Common myeloid progenitor, CD34-positive (primary cell): ENCODE data around the gene REXO1.
"Not testable (repeated sequence)": the region's sequence is repeated elsewhere in the genome, so short reads cannot be mapped to it uniquely, and the experiment has no call there.

Experiments
- CTCF ChIA-PET: fragments of 350-600 bp; sonication (Branson Sonifier 250); formaldehyde crosslinking; loops from one replicate; lab custom pipeline; 2021; ENCODE audit warnings: antibody characterized with exemption; lab: Charles Lee
- POLR2A ChIA-PET: fragments of 350-600 bp; sonication (Branson Sonifier 250); formaldehyde crosslinking; loops from one replicate; lab custom pipeline; 2021; ENCODE audit warnings: antibody characterized with exemption; lab: Charles Lee
- DNase-seq, 3 donors: peaks; one replicate each; pipeline versions ENCODE4 v3.0.0 to v3.0.0-alpha.2; 2013
- H3K27ac ChIP-seq, 2 experiments: 1 replicate in 1 of 2; 2 replicates in 1 of 2; pipeline ENCODE4 v1.7.0; 2013; ENCODE audit warnings: inconsistent platforms in 2 of 2, low read length in 2 of 2, mild to moderate bottlenecking in 2 of 2, low read depth in 1 of 2, moderate library complexity in 1 of 2; ENCODE audit not compliant: severe bottlenecking in 2 of 2, insufficient read depth in 1 of 2, poor library complexity in 1 of 2
- H3K27me3 ChIP-seq, 5 experiments: replicated peaks in 2 of 5; 1 replicate in 3 of 5; 2 replicates in 2 of 5; pipeline versions ENCODE4 v1.6.1 to v1.7.0; 2013; ENCODE audit warnings: low read length in 4 of 5, mild to moderate bottlenecking in 2 of 5, moderate library complexity in 2 of 5, inconsistent platforms in 1 of 5; ENCODE audit not compliant: insufficient read depth in 5 of 5, control insufficient read depth in 4 of 5
- H3K36me3 ChIP-seq, 4 experiments: 1 replicate in 2 of 4; 2 replicates in 2 of 4; pipeline versions ENCODE4 v1.6.1 to v1.7.0; 2013; ENCODE audit warnings: low read length in 3 of 4, control low read depth in 1 of 4, mild to moderate bottlenecking in 1 of 4; ENCODE audit not compliant: control insufficient read depth in 4 of 4, insufficient read depth in 4 of 4
- H3K4me1 ChIP-seq, 4 experiments: 1 replicate in 3 of 4; 2 replicates in 1 of 4; pipeline versions ENCODE4 v1.6.1 to v1.7.1; 2013; ENCODE audit warnings: low read length in 3 of 4, mild to moderate bottlenecking in 3 of 4, control low read depth in 1 of 4, inconsistent platforms in 1 of 4, moderate library complexity in 1 of 4; ENCODE audit not compliant: control insufficient read depth in 4 of 4, insufficient read depth in 4 of 4; ENCODE audit errors: control extremely low read depth in 1 of 4
- H3K4me3 ChIP-seq, 7 experiments: 1 replicate in 4 of 7; 2 replicates in 3 of 7; pipeline versions ENCODE4 v1.5.1 to v1.7.0; 2013; ENCODE audit warnings: mild to moderate bottlenecking in 7 of 7, low read length in 6 of 7, moderate library complexity in 6 of 7, inconsistent platforms in 2 of 7, low read depth in 2 of 7, control low read depth in 1 of 7; ENCODE audit not compliant: insufficient read depth in 4 of 7, control insufficient read depth in 1 of 7; ENCODE audit errors: extremely low read depth in 1 of 7
- H3K9me3 ChIP-seq, 5 experiments: 1 replicate in 4 of 5; 2 replicates in 1 of 5; pipeline versions ENCODE4 v1.6.1 to v1.7.1; 2013; ENCODE audit warnings: low read length in 4 of 5, mild to moderate bottlenecking in 2 of 5, inconsistent platforms in 1 of 5, low read depth in 1 of 5, moderate library complexity in 1 of 5; ENCODE audit not compliant: control insufficient read depth in 4 of 5, insufficient read depth in 2 of 5; ENCODE audit errors: control extremely low read depth in 1 of 5
- WGBS: methylation state at CpG from one replicate; pipeline ENCODE4 v1.1.5; 2013; ENCODE audit not compliant: insufficient coverage; 5-methylcytosine and 5-hydroxymethylcytosine counted together

The REXO1 gene

GRCh38 chr19:1804858-1805257, 43.4 kb downstream of the REXO1 start:
- Histone ChIP-seq H3K9me3 (no peaks in the 10 kb centered on the region), H3K27ac (no peak overlapping the region), H3K27me3 (no peaks in the 10 kb centered on the region), H3K4me3 (no peak overlapping the region), H3K36me3 (peaks cover 0 to 8% (median 2%) of the 10 kb centered on the region in 4 experiments), H3K4me1 (no peaks in the 10 kb centered on the region)
- WGBS, result 100% methylated on average over 1 of the region's 6 CpGs
- ChIA-PET POLR2A (no interaction called here), CTCF (interaction anchor here (1.0 to 3.5 kb wide), 3 partner anchors 10 to 131 kb away, joined by 3 to 16 read pairs (median 3); no protein-coding TSS in a partner anchor)
- no peak for DNase-seq

DNA sequence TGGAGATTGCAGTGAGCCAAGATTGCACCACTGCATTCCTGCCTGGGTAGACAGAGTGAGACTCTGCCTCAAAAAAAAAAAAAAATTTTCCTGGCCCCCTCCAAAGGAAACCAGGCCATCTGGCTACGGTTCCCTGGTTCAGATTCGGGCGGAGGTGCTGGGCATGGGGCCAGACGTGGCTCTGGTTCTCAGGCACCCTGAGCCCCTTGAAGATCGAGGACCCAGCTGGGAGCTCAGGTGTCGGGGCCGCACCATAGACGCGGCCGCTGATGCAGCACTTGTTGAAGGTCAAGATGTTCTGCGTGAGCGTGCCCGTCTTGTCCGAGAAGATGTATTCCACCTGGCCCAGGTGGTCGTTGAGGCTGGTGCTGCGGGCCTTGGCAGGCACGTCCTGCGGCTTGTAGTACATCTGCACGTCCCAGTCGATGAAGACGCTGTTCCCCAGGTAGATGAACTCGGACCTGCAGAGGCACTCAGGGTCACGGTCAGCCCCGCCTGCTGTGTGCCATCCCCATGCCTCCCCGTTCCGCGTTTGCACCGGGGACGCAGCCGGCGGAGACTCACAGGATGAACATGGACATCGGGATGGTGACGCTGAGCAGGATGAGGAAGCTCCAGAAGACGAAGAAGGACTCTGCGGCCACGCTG, 48.5 kb downstream of the REXO1 start:
- H3K36me3 ChIP-seq, result peaks cover 0 to 10% (median 1%) of the 10 kb centered on the region in 4 experiments
- CTCF ChIA-PET, result interaction anchor here (1.3 kb wide), 1 partner anchor 9 kb away, joined by 3 read pairs; no protein-coding TSS in a partner anchor
- POLR2A ChIA-PET, result interaction anchor here (0.6 kb wide), 1 partner anchor 256 kb away, joined by 3 read pairs; no protein-coding TSS in a partner anchor
- no peak for DNase-seq
- no peaks in the 10 kb centered on the region for H3K9me3 ChIP-seq
- H3K27me3 ChIP-seq, result peaks cover 0 to 16% (median 2%) of the 10 kb centered on the region in 5 experiments
- WGBS, result 96% methylated on average over 36 of the region's 36 CpGs
- no peak overlapping the region for H3K27ac ChIP-seq
- H3K4me1 ChIP-seq, result peaks cover 0 to 9% (median 7%) of the 10 kb centered on the region in 4 experiments
- no peak overlapping the region for H3K4me3 ChIP-seq

DNA sequence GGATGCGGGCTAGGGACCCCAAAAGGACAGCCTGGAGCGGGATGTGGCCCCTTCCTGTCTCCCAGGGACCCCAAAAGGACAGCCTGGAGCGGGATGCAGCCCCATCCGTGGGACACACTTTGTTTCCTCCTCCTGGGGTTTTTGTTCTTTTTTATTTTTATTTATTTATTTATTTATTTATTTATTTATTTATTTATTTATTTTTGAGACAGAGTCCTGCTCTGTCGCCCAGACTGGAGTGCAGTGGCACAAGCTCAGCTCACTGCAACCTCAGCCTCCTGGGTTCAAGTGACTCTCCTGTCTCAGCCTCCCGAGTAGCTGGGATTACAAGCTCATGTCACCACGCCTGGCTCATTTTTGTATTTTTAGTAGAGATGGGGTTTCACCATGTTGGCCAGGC, 51.0 kb downstream of the REXO1 start:
- H3K27me3 ChIP-seq, result peaks cover 0 to 16% (median 2%) of the 10 kb centered on the region in 5 experiments
- CTCF ChIA-PET, result interaction anchor here (1.1 to 7.4 kb wide), 7 partner anchors 9 to 184 kb away, joined by 3 to 63 read pairs (median 14); no protein-coding TSS in a partner anchor
- H3K27ac ChIP-seq, DNase-seq, H3K36me3 ChIP-seq, H3K9me3 ChIP-seq, H3K4me3 ChIP-seq, POLR2A ChIA-PET, H3K4me1 ChIP-seq: not testable (repeated sequence)
- WGBS, result 100% methylated on average over 3 of the region's 7 CpGs

- H3K36me3 ChIP-seq, result peaks cover 0 to 7% (median 0%) of the 10 kb centered on the region in 4 experiments
- 66% methylated on average over 51 of the region's 52 CpGs for whole genome bisulfite sequencing
- peaks cover 0 to 9% (median 8%) of the 10 kb centered on the region in 4 experiments for H3K4me1 ChIP-seq
- no peak for DNase-seq
- peaks cover 0 to 16% (median 2%) of the 10 kb centered on the region in 5 experiments for H3K27me3 ChIP-seq
- no peak overlapping the region for H3K27ac ChIP-seq
- POLR2A ChIA-PET, result no interaction called here
- H3K9me3 ChIP-seq, result no peaks in the 10 kb centered on the region
- CTCF ChIA-PET, result interaction anchor here (1.2 to 7.4 kb wide), 9 partner anchors 9 to 183 kb away, joined by 3 to 63 read pairs (median 9); no protein-coding TSS in a partner anchor
- peak overlapping the region in 3 of 7 experiments; percentile 50 to 66 (median 63) for H3K4me3 ChIP-seq
These were observed 51.7 kb downstream of the REXO1 start for GRCh38 chr19:1796395-1797142.

GRCh38 chr19:1794424-1795172, 53.7 kb downstream of the REXO1 start:
- peaks cover 0 to 24% (median 2%) of the 10 kb centered on the region in 5 experiments for H3K27me3 ChIP-seq
- WGBS, result 90% methylated on average over 14 of the region's 20 CpGs
- peaks cover 0 to under 1% (median 0%) of the 10 kb centered on the region in 4 experiments for H3K36me3 ChIP-seq
- H3K27ac ChIP-seq, result no peak overlapping the region
- H3K4me3 ChIP-seq, result no peak overlapping the region
- H3K4me1 ChIP-seq, result peaks cover 0 to 11% (median 8%) of the 10 kb centered on the region in 4 experiments
- DNase-seq, result no peak
- ChIA-PET CTCF (interaction anchor here (1.0 to 7.4 kb wide), 11 partner anchors 11 to 188 kb away, joined by 3 to 63 read pairs (median 8); no protein-coding TSS in a partner anchor), POLR2A (interaction anchor here (0.7 kb wide), 1 partner anchor 176 kb away, joined by 3 read pairs; no protein-coding TSS in a partner anchor)
- H3K9me3 ChIP-seq, result peaks cover 0 to 5% (median 0%) of the 10 kb centered on the region in 5 experiments

DNA sequence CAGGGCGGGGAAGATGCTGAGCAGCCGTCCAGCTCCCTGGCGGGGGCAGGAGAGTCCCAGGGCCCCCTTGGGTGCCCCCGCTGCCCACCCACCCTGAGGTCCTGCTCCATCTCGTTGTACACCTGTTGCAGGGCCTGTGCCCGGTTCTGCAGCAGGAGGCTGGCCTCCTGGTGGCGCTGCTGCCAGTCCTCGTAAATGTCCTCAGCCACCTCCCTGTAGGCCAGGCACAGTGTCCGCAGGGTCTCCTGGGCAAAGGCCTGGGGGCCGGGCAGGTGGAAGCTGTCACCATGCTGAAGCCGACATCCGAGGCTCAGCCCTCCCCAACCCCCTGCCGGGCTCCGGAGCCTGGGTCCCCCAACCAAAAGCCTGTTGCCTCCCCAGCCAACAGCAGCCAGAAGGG, 56.4 kb downstream of the REXO1 start:
- no peak for DNase-seq
- Histone ChIP-seq H3K27ac (no peak overlapping the region), H3K36me3 (no peaks in the 10 kb centered on the region), H3K9me3 (peaks cover 0 to 5% (median 0%) of the 10 kb centered on the region in 5 experiments), H3K4me3 (no peak overlapping the region), H3K27me3 (peaks cover 0 to 40% (median 7%) of the 10 kb centered on the region in 5 experiments), H3K4me1 (peaks cover 0 to 16% (median 10%) of the 10 kb centered on the region in 4 experiments)
- ChIA-PET POLR2A (no interaction called here), CTCF (interaction anchor here (0.7 to 7.4 kb wide), 5 partner anchors 9 to 25 kb away, joined by 3 to 63 read pairs (median 4); no protein-coding TSS in a partner anchor)
- 81% methylated on average over 12 of the region's 14 CpGs for WGBS
